OCI-LY7 (cell line): ENCODE results near the gene OR8B3. TPM values are rescaled to one million over a fixed set of nuclear protein-coding genes. Genes with fewer than 3 reads are reported as not detected.
"Not testable (repeated sequence)": the region's sequence is repeated elsewhere in the genome, so short reads cannot be mapped to it uniquely, and the experiment has no call there.

Experiments used
- BruUV-seq: library from RNA; stranded (reverse); fragments of 400-500 nt; replicated peaks from 2 replicates; lab custom pipeline; 2021; lab: Mats Ljungman, UMichigan
- CTCF ChIA-PET: fragments of 300-600 bp; sonication (Branson Sonifier 250); formaldehyde crosslinking; loops from one replicate; lab custom pipeline; 2022; ENCODE audit warnings: antibody characterized with exemption; ENCODE audit not compliant: unreplicated experiment; lab: Charles Lee
- POLR2A ChIA-PET: fragments of 300-600 bp; sonication (Branson Sonifier 250); formaldehyde crosslinking; loops from one replicate; lab custom pipeline; 2022; ENCODE audit warnings: antibody characterized with exemption; lab: Charles Lee
- DNase-seq: peaks from one replicate; pipeline ENCODE4 v3.0.0-alpha.2; 2015; ENCODE audit warnings: low spot score
- H2AFZ ChIP-seq: fragments of 200-600 bp; sonication (generic), shearing (Covaris generic); 2 replicates; pipeline ENCODE4 v1.6.1; 2014; ENCODE audit warnings: mild to moderate bottlenecking, antibody characterized with exemption, low read length, moderate library complexity
- H3K27ac ChIP-seq: fragments of 200-600 bp; sonication (generic); 2 replicates; pipeline ENCODE4 v1.5.1; 2014; ENCODE audit warnings: mixed run types, low read depth, mild to moderate bottlenecking, moderate library complexity, low read length, inconsistent platforms; ENCODE audit not compliant: poor library complexity, severe bottlenecking
- H3K36me3 ChIP-seq: fragments of 200-600 bp; sonication (generic); 2 replicates; pipeline ENCODE4 v1.6.1; 2014; ENCODE audit warnings: mild to moderate bottlenecking, antibody characterized with exemption, low read length, moderate library complexity, mixed read lengths; ENCODE audit not compliant: insufficient read depth
- H3K4me1 ChIP-seq: fragments of 200-600 bp; sonication (generic); 2 replicates; pipeline ENCODE4 v1.5.1; 2014; ENCODE audit warnings: mild to moderate bottlenecking, low read length; ENCODE audit not compliant: insufficient read depth, poor library complexity, severe bottlenecking
- H3K4me2 ChIP-seq: fragments of 200-600 bp; sonication (generic); 2 replicates; pipeline ENCODE4 v1.6.1; 2014; ENCODE audit warnings: mild to moderate bottlenecking, low read length
- H3K4me3 ChIP-seq: fragments of 200-600 bp; sonication (generic); 2 replicates; pipeline ENCODE4 v1.5.1; 2014; ENCODE audit warnings: mild to moderate bottlenecking, low read depth, low read length; ENCODE audit not compliant: poor library complexity, severe bottlenecking
- H3K79me2 ChIP-seq: fragments of 200-600 bp; sonication (generic); 2 replicates; pipeline ENCODE4 v1.6.1; 2016; ENCODE audit warnings: low read depth, mild to moderate bottlenecking, low read length, moderate library complexity, mixed read lengths; ENCODE audit not compliant: insufficient read depth
- H3K9me2 ChIP-seq: fragments of 200-600 bp; sonication (generic); 2 replicates; pipeline ENCODE4 v1.6.1; 2016; ENCODE audit warnings: mild to moderate bottlenecking, low read length, mixed read lengths; ENCODE audit not compliant: insufficient read depth
- H3K9me3 ChIP-seq: fragments of 200-600 bp; sonication (generic); 2 replicates; pipeline ENCODE4 v1.6.1; 2014; ENCODE audit warnings: mild to moderate bottlenecking, mixed run types, low read length, mixed read lengths
- H4K20me1 ChIP-seq: fragments of 200-600 bp; sonication (generic); 2 replicates; pipeline ENCODE4 v1.6.1; 2014; ENCODE audit warnings: mild to moderate bottlenecking, antibody characterized with exemption, low read length, moderate library complexity, mixed read lengths; ENCODE audit not compliant: insufficient read depth
- EZH2phosphoT487 ChIP-seq: fragments of 200-600 bp; sonication (generic); IDR thresholded peaks from 2 replicates; pipeline ENCODE4 v1.6.1; 2018; ENCODE audit warnings: low read depth, borderline replicate concordance, mild to moderate bottlenecking, mixed run types, antibody characterized with exemption, low read length, moderate library complexity, mixed read lengths
- intact Hi-C: fragments of 100-400 bp; cut with micrococcal nuclease; formaldehyde crosslinking; loops from one replicate; pipeline ENCODE4 v1.10.0; 2022; ENCODE audit not compliant: unreplicated experiment
- total RNA-seq, 2 experiments: library from RNA; depleted of rRNA in 1 of 2; stranded (reverse); fragments of >200 nt in 1 of 2; shearing (Covaris generic) in 1 of 2; gene quantifications; 2 replicates each; pipeline ENCODE4 v1.2.3, GENCODE V29; 2014 to 2022
- TF ChIP-seq, protein P1 (sequence below): fragments of 200-600 bp; sonication (generic); conservative IDR thresholded peaks from 2 replicates; pipeline ENCODE4 v1.5.1; 2014; ENCODE audit warnings: mild to moderate bottlenecking, antibody characterized with exemption, low read length, moderate library complexity, mixed read lengths

The OR8B3 gene
- total RNA-seq, 2 experiments from 2014 or later, result not detected

DNA sequence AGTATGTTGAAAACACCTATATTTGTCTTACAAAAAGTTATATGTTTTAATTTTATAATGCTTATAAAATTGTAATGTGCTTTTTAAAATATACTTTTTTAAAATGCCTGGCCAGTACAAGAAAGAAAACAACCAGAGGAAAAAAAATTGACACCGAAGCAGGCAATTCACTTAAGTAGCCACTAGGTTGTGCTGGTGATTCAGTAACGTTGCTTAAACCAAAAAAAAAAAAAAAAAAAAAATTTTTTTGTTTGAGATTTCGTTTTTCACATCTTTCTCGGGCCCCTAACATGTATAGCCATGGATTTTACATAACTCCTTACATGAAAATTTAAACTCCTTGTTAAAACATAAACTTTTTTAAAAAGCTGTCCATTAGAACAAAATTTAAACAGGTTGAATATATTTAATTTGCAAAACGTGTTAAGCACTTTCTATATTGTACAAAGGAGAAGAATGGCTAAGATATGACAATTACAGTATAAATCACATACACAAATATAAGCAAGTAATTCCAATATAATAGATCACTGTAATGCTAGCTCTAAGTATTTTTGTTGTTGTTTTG lies 16.6 kb upstream of the OR8B3 start:
- no peaks in the 10 kb centered on the region for H3K79me2 ChIP-seq
- CTCF ChIA-PET, result interaction anchor here (1.1 kb wide), 1 partner anchor 13 kb away, joined by 3 read pairs; no protein-coding TSS in a partner anchor
- H3K36me3 ChIP-seq, result no peaks in the 10 kb centered on the region
- H3K27ac ChIP-seq, result no peak overlapping the region
- TF ChIP-seq, protein P1, sequence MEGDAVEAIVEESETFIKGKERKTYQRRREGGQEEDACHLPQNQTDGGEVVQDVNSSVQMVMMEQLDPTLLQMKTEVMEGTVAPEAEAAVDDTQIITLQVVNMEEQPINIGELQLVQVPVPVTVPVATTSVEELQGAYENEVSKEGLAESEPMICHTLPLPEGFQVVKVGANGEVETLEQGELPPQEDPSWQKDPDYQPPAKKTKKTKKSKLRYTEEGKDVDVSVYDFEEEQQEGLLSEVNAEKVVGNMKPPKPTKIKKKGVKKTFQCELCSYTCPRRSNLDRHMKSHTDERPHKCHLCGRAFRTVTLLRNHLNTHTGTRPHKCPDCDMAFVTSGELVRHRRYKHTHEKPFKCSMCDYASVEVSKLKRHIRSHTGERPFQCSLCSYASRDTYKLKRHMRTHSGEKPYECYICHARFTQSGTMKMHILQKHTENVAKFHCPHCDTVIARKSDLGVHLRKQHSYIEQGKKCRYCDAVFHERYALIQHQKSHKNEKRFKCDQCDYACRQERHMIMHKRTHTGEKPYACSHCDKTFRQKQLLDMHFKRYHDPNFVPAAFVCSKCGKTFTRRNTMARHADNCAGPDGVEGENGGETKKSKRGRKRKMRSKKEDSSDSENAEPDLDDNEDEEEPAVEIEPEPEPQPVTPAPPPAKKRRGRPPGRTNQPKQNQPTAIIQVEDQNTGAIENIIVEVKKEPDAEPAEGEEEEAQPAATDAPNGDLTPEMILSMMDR, result peak; percentile 90
- TF ChIP-seq EZH2phosphoT487, result no peak
- no TSS peak for BruUV-seq
- H3K4me2 ChIP-seq, result 0 out of 2 replicates have a peak overlapping the region, but pooled peaks have one; percentile 13
- no peaks in the 10 kb centered on the region for H4K20me1 ChIP-seq
- intact Hi-C loops, result loop anchor here (1.0 kb wide), 1 partner anchor 171 kb away; no protein-coding TSS in a partner anchor
- H3K4me3 ChIP-seq, result no peak overlapping the region
- H3K4me1 ChIP-seq, result no peaks in the 10 kb centered on the region
- no peaks in the 10 kb centered on the region for H3K9me2 ChIP-seq
- DNase-seq, result peak; percentile 64
- peak overlapping the region; percentile 11; the same call in 1 of the 2 replicates for H2AFZ ChIP-seq
- no peaks in the 10 kb centered on the region for H3K9me3 ChIP-seq
- POLR2A ChIA-PET, result interaction anchor here (0.6 kb wide), 1 partner anchor 390 kb away, joined by 3 read pairs; no protein-coding TSS in a partner anchor

DNA sequence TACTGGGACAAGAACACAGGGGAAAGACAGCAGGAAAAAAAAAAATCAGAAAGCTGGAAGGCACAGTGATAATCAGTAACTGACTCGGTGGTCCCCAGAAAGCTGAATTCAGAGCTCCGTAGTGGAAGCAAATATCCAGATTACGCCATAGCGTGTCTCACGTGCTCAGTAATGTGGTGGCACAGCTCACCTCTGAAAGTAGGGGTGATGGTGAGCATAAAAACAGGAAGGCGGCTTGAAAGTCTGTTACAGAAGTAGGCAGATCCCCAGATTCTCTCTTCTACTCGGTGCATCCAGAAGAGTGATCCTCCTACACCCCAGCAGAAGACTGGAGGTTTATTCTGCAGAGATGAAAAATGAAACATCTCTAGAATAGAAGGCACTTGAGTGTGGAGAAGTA lies 11.1 kb upstream of the OR8B3 start:
- no peaks in the 10 kb centered on the region for H3K36me3 ChIP-seq
- no peak overlapping the region for H3K4me3 ChIP-seq
- H4K20me1 ChIP-seq, result no peaks in the 10 kb centered on the region
- BruUV-seq, result no TSS peak
- no peak overlapping the region for H3K27ac ChIP-seq
- no peaks in the 10 kb centered on the region for H3K4me1 ChIP-seq
- intact Hi-C loops, result no loop called here
- no peak overlapping the region for H2AFZ ChIP-seq
- no peaks in the 10 kb centered on the region for H3K9me2 ChIP-seq
- no peak for DNase-seq
- TF ChIP-seq, protein P1, result no peak
- no peak for TF ChIP-seq EZH2phosphoT487
- H3K9me3 ChIP-seq, result no peaks in the 10 kb centered on the region
- H3K4me2 ChIP-seq, result no peak overlapping the region
- POLR2A ChIA-PET, result interaction anchor here (0.5 to 1.1 kb wide), 2 partner anchors 14 to 31 kb away, joined by 3 read pairs; partner anchors contain the start of gene OR8B4
- no peaks in the 10 kb centered on the region for H3K79me2 ChIP-seq
- CTCF ChIA-PET, result no interaction called here

DNA sequence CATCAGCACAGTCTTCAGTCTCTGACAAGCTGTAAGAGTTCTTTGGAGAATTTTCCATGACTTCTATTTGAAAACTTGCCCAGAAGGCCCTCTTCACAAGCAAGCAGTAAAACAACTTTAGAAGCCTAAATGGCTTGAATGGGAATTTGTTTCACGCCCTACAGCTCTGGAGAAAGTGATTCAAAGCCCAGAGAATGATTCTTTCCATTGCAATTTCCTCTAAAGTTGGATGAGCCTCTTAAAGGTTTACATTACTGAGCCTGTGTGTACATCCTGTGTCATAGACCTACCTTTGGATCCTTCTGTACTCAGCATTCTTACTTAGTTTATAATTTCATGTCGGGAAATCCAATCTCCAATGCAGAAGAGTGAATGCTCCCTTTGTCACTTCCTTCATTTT lies 6.8 kb upstream of the OR8B3 start:
- TF ChIP-seq, protein P1, result no peak
- TF ChIP-seq EZH2phosphoT487, result no peak
- no peak for DNase-seq
- Histone ChIP-seq H3K4me2 (no peak overlapping the region), H3K9me3 (no peaks in the 10 kb centered on the region), H4K20me1 (no peaks in the 10 kb centered on the region), H3K79me2 (no peaks in the 10 kb centered on the region), H2AFZ (no peak overlapping the region), H3K9me2 (no peaks in the 10 kb centered on the region), H3K36me3 (no peaks in the 10 kb centered on the region), H3K4me3 (no peak overlapping the region), H3K27ac (no peak overlapping the region), H3K4me1 (no peaks in the 10 kb centered on the region)
- BruUV-seq, result no TSS peak
- POLR2A ChIA-PET, result interaction anchor here (0.9 to 1.2 kb wide), 2 partner anchors 11 to 33 kb away, joined by 3 read pairs; no protein-coding TSS in a partner anchor
- intact Hi-C loops, result no loop called here
- CTCF ChIA-PET, result no interaction called here

DNA sequence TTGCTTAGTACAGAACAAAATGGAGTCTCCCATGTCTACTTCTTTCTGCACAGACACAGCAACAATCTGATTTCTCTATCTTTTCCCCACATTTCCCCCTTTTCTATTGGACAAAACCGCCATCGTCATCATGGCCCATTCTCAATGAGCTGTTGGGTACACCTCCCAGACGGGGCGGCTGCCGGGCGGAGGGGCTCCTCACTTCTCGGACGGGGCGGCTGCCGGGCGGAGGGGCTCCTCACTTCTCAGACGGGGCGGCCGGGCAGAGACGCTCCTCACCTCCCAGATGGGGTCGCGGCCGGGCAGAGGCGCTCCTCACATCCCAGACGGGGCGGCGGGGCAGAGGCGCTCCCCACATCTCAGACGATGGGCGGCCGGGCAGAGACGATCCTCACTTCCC lies 4.4 kb upstream of the OR8B3 start:
- H3K4me3 ChIP-seq, BruUV-seq, H3K9me3 ChIP-seq, H3K4me2 ChIP-seq, H3K36me3 ChIP-seq, H3K79me2 ChIP-seq, H3K4me1 ChIP-seq, H2AFZ ChIP-seq, DNase-seq, H3K9me2 ChIP-seq, H4K20me1 ChIP-seq, H3K27ac ChIP-seq, CTCF ChIA-PET: not testable (repeated sequence)
- POLR2A ChIA-PET, result interaction anchor here (1.0 kb wide), 1 partner anchor 191 kb away, joined by 3 read pairs; no protein-coding TSS in a partner anchor
- intact Hi-C loops, result loop anchor here (5.0 kb wide), 2 partner anchors 76 to 331 kb away; no protein-coding TSS in a partner anchor
